ENCODE data around the gene PEX5. TPM values are rescaled to one million over a fixed set of nuclear protein-coding genes. Genes with fewer than 3 reads are reported as not detected.

Gene PEX5
- total RNA-seq, 1 experiment from 2014 or later: 25.9 TPM

DNA sequence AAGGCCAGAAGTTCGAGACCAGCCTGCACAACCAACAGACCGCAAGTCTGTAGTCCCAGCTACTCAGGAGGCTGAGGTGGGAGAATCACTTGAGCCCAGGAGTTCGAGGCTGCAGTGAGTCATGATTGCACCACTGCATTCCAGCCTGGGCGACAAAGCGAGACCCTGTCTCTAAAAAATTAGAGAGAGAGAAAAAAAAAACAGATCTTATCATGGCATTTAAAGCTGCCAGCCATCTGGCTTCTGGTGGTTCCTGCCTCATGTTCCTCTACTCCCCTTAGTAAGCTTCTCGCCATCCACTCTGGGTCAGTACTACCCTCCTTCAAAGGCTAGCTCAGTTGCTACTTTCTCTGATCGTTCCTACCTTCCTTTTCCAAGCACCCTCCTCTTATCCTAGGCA is 43.3 kb upstream of the PEX5 start:
- H3K36me3 ChIP-seq (ENCODE audit: insufficient read depth, low read length): no peaks in the 10 kb centered on the region
- H3K9me3 ChIP-seq (ENCODE audit: low read length): no peaks in the 10 kb centered on the region
- DNase-seq: no peak
- H3K4me1 ChIP-seq (ENCODE audit: low read length): no peaks in the 10 kb centered on the region
- no peaks in the 10 kb centered on the region for H3K9me2 ChIP-seq (replicated peaks; ENCODE audit: insufficient read depth, low read length)
- H3K79me2 ChIP-seq (ENCODE audit: low read length): no peaks in the 10 kb centered on the region
- no peaks in the 10 kb centered on the region for H3K27me3 ChIP-seq (ENCODE audit: low read length)
- no peak overlapping the region for H3K27ac ChIP-seq (ENCODE audit: low read length)
- H4K20me1 ChIP-seq (ENCODE audit: insufficient read depth, low read depth, low read length): no peaks in the 10 kb centered on the region
- no peak overlapping the region for H3K9ac ChIP-seq (ENCODE audit: low read length)
- no peak overlapping the region for H3K4me2 ChIP-seq (ENCODE audit: low read depth, low read length, poor library complexity, severe bottlenecking)
- no peak overlapping the region for H3K4me3 ChIP-seq (ENCODE audit: low read length)
- no peak overlapping the region for H2AFZ ChIP-seq (ENCODE audit: low read length)

DNA sequence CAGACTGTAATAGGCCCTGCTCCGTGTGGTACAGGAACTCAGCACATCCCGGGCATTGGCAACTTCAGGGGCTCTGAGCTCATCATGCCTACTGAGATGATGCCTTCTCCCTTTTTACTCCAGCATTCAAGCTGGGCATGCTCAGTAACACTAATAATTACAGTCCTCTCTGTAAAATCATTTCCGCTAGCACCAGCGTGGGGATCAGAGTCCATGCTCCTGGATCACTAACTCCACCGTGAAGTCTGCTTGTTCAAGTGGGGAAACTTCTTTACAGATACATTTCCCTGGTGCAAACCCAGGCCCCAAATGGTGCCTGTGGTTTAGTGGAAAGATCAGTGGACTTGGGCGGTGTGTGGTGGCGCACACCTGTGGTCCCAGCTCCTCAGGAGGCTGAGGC is 42.6 kb upstream of the PEX5 start:
- Histone ChIP-seq H2AFZ (ENCODE audit: low read length) (no peak overlapping the region), H3K27ac (ENCODE audit: low read length) (no peak overlapping the region), H3K9me2 (replicated peaks; ENCODE audit: insufficient read depth, low read length) (no peaks in the 10 kb centered on the region), H3K9me3 (ENCODE audit: low read length) (no peaks in the 10 kb centered on the region), H3K4me2 (ENCODE audit: low read depth, low read length, poor library complexity, severe bottlenecking) (no peak overlapping the region), H3K27me3 (ENCODE audit: low read length) (no peaks in the 10 kb centered on the region), H3K9ac (ENCODE audit: low read length) (no peak overlapping the region), H3K36me3 (ENCODE audit: insufficient read depth, low read length) (no peaks in the 10 kb centered on the region), H3K4me3 (ENCODE audit: low read length) (no peak overlapping the region), H3K4me1 (ENCODE audit: low read length) (no peaks in the 10 kb centered on the region), H3K79me2 (ENCODE audit: low read length) (no peaks in the 10 kb centered on the region), H4K20me1 (ENCODE audit: insufficient read depth, low read depth, low read length) (no peaks in the 10 kb centered on the region)
- DNase-seq: no peak

DNA sequence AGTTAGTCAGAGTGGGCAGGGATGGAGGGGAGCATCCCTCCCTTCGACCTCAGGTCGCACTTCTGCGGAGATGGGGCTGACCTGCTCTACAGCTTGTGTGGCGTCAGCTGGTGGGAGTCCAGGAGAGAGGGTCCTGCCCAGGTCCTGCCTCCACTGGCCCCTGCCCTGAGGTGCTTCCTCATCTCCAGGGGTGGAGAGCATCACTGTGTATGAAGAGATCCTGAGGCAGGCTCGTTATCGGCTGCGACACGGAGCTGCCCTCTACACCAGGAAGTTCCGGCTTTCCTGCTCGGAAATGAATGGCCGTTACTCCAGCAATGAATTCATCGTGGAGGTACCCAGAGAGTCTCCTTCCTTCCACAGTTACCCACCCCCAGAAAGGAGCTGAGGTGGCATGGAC is 39.1 kb upstream of the PEX5 start:
- Histone ChIP-seq H3K4me3 (ENCODE audit: low read length) (no peak overlapping the region), H3K9ac (ENCODE audit: low read length) (no peak overlapping the region), H3K9me2 (replicated peaks; ENCODE audit: insufficient read depth, low read length) (no peaks in the 10 kb centered on the region), H3K9me3 (ENCODE audit: low read length) (no peaks in the 10 kb centered on the region), H3K27me3 (ENCODE audit: low read length) (no peaks in the 10 kb centered on the region), H2AFZ (ENCODE audit: low read length) (no peak overlapping the region), H3K27ac (ENCODE audit: low read length) (no peak overlapping the region), H3K4me1 (ENCODE audit: low read length) (no peaks in the 10 kb centered on the region), H3K79me2 (ENCODE audit: low read length) (no peaks in the 10 kb centered on the region), H3K36me3 (ENCODE audit: insufficient read depth, low read length) (no peaks in the 10 kb centered on the region), H3K4me2 (ENCODE audit: low read depth, low read length, poor library complexity, severe bottlenecking) (no peak overlapping the region), H4K20me1 (ENCODE audit: insufficient read depth, low read depth, low read length) (no peaks in the 10 kb centered on the region)
- DNase-seq: no peak

- Histone ChIP-seq H3K79me2 (ENCODE audit: low read length) (no peaks in the 10 kb centered on the region), H3K4me3 (ENCODE audit: low read length) (no peak overlapping the region), H3K27me3 (ENCODE audit: low read length) (no peaks in the 10 kb centered on the region), H3K27ac (ENCODE audit: low read length) (no peak overlapping the region), H3K9me3 (ENCODE audit: low read length) (no peaks in the 10 kb centered on the region), H3K9me2 (replicated peaks; ENCODE audit: insufficient read depth, low read length) (no peaks in the 10 kb centered on the region), H3K4me1 (ENCODE audit: low read length) (no peaks in the 10 kb centered on the region), H3K36me3 (ENCODE audit: insufficient read depth, low read length) (no peaks in the 10 kb centered on the region), H2AFZ (ENCODE audit: low read length) (no peak overlapping the region), H4K20me1 (ENCODE audit: insufficient read depth, low read depth, low read length) (no peaks in the 10 kb centered on the region), H3K9ac (ENCODE audit: low read length) (no peak overlapping the region), H3K4me2 (ENCODE audit: low read depth, low read length, poor library complexity, severe bottlenecking) (no peak overlapping the region)
- no peak for DNase-seq
Measured at GRCh38 chr12:7150841-7151240, 38.6 kb upstream of the PEX5 start.

- no peak overlapping the region for H3K4me3 ChIP-seq (ENCODE audit: low read length)
- no peaks in the 10 kb centered on the region for H3K9me2 ChIP-seq (replicated peaks; ENCODE audit: insufficient read depth, low read length)
- H2AFZ ChIP-seq (ENCODE audit: low read length): no peak overlapping the region
- DNase-seq: no peak
- no peaks in the 10 kb centered on the region for H3K36me3 ChIP-seq (ENCODE audit: insufficient read depth, low read length)
- H3K4me2 ChIP-seq (ENCODE audit: low read depth, low read length, poor library complexity, severe bottlenecking): no peak overlapping the region
- H3K27me3 ChIP-seq (ENCODE audit: low read length): no peaks in the 10 kb centered on the region
- no peaks in the 10 kb centered on the region for H3K4me1 ChIP-seq (ENCODE audit: low read length)
- no peaks in the 10 kb centered on the region for H3K79me2 ChIP-seq (ENCODE audit: low read length)
- no peaks in the 10 kb centered on the region for H3K9me3 ChIP-seq (ENCODE audit: low read length)
- H3K9ac ChIP-seq (ENCODE audit: low read length): no peak overlapping the region
- H4K20me1 ChIP-seq (ENCODE audit: insufficient read depth, low read depth, low read length): no peaks in the 10 kb centered on the region
- no peak overlapping the region for H3K27ac ChIP-seq (ENCODE audit: low read length)
Measured at GRCh38 chr12:7151532-7151931, 38.0 kb upstream of the PEX5 start.

- no peak overlapping the region for H3K4me2 ChIP-seq (ENCODE audit: low read depth, low read length, poor library complexity, severe bottlenecking)
- DNase-seq: no peak
- no peaks in the 10 kb centered on the region for H4K20me1 ChIP-seq (ENCODE audit: insufficient read depth, low read depth, low read length)
- no peaks in the 10 kb centered on the region for H3K9me3 ChIP-seq (ENCODE audit: low read length)
- H3K27ac ChIP-seq (ENCODE audit: low read length): no peak overlapping the region
- H3K79me2 ChIP-seq (ENCODE audit: low read length): no peaks in the 10 kb centered on the region
- no peaks in the 10 kb centered on the region for H3K4me1 ChIP-seq (ENCODE audit: low read length)
- no peaks in the 10 kb centered on the region for H3K9me2 ChIP-seq (replicated peaks; ENCODE audit: insufficient read depth, low read length)
- H3K9ac ChIP-seq (ENCODE audit: low read length): no peak overlapping the region
- H3K36me3 ChIP-seq (ENCODE audit: insufficient read depth, low read length): no peaks in the 10 kb centered on the region
- no peaks in the 10 kb centered on the region for H3K27me3 ChIP-seq (ENCODE audit: low read length)
- no peak overlapping the region for H2AFZ ChIP-seq (ENCODE audit: low read length)
- H3K4me3 ChIP-seq (ENCODE audit: low read length): no peak overlapping the region
Measured at GRCh38 chr12:7152818-7153217, 36.7 kb upstream of the PEX5 start.

- Histone ChIP-seq H3K4me1 (ENCODE audit: low read length) (no peaks in the 10 kb centered on the region), H3K9me3 (ENCODE audit: low read length) (no peaks in the 10 kb centered on the region), H3K9ac (ENCODE audit: low read length) (no peak overlapping the region), H3K36me3 (ENCODE audit: insufficient read depth, low read length) (no peaks in the 10 kb centered on the region), H3K27ac (ENCODE audit: low read length) (no peak overlapping the region), H2AFZ (ENCODE audit: low read length) (no peak overlapping the region), H3K27me3 (ENCODE audit: low read length) (no peaks in the 10 kb centered on the region), H3K4me3 (ENCODE audit: low read length) (no peak overlapping the region), H3K9me2 (replicated peaks; ENCODE audit: insufficient read depth, low read length) (no peaks in the 10 kb centered on the region), H4K20me1 (ENCODE audit: insufficient read depth, low read depth, low read length) (no peaks in the 10 kb centered on the region), H3K4me2 (ENCODE audit: low read depth, low read length, poor library complexity, severe bottlenecking) (no peak overlapping the region), H3K79me2 (ENCODE audit: low read length) (no peaks in the 10 kb centered on the region)
- DNase-seq: no peak
Measured at GRCh38 chr12:7154042-7154441, 35.4 kb upstream of the PEX5 start.

- H3K4me2 ChIP-seq (ENCODE audit: low read depth, low read length, poor library complexity, severe bottlenecking): no peak overlapping the region
- H3K27me3 ChIP-seq (ENCODE audit: low read length): no peaks in the 10 kb centered on the region
- no peak for DNase-seq
- no peak overlapping the region for H3K4me3 ChIP-seq (ENCODE audit: low read length)
- no peak overlapping the region for H3K9ac ChIP-seq (ENCODE audit: low read length)
- no peaks in the 10 kb centered on the region for H3K9me3 ChIP-seq (ENCODE audit: low read length)
- H3K36me3 ChIP-seq (ENCODE audit: insufficient read depth, low read length): no peaks in the 10 kb centered on the region
- H3K27ac ChIP-seq (ENCODE audit: low read length): no peak overlapping the region
- H3K79me2 ChIP-seq (ENCODE audit: low read length): no peaks in the 10 kb centered on the region
- no peaks in the 10 kb centered on the region for H3K9me2 ChIP-seq (replicated peaks; ENCODE audit: insufficient read depth, low read length)
- no peaks in the 10 kb centered on the region for H4K20me1 ChIP-seq (ENCODE audit: insufficient read depth, low read depth, low read length)
- H3K4me1 ChIP-seq (ENCODE audit: low read length): no peaks in the 10 kb centered on the region
- H2AFZ ChIP-seq (ENCODE audit: low read length): no peak overlapping the region
Measured at GRCh38 chr12:7154901-7155470, 34.5 kb upstream of the PEX5 start.
